IMR-90 (cell line): ENCODE data around the gene MYCBP2. TPM values are rescaled to one million over a fixed set of nuclear protein-coding genes. Genes with fewer than 3 reads are reported as not detected.
A peak's percentile ranks its signal among the peaks of the same experiment; 100 is the strongest.

Source experiments
- ATAC-seq: fragments of 200-7000 bp; cut with Tn5 transposase; 2 replicates; pipeline ENCODE4 v1.9.1; 2020; ENCODE audit warnings: low read depth, mild to moderate bottlenecking, moderate library complexity
- BruUV-seq: library from RNA; stranded (reverse); fragments of 400-500 nt; replicated peaks from 2 replicates; lab custom pipeline; 2021; lab: Mats Ljungman, UMichigan
- CTCF ChIA-PET: fragments of 300-600 bp; formaldehyde crosslinking; extraction: SDS; loops from one replicate; lab custom pipeline; 2021; ENCODE audit warnings: antibody characterized with exemption; lab: Yijun Ruan, JAX
- POLR2A ChIA-PET: fragments of 300-600 bp; sonication (Branson Sonifier 250); formaldehyde crosslinking; loops from one replicate; lab custom pipeline; 2022; ENCODE audit warnings: antibody characterized with exemption; ENCODE audit not compliant: unreplicated experiment; lab: Charles Lee
- DNase-seq: peaks from one replicate; pipeline ENCODE4 v3.0.0; 2013
- H2AFZ ChIP-seq: replicated peaks from 2 replicates; pipeline ENCODE3; 2013; ENCODE audit warnings: low read length, mild to moderate bottlenecking; ENCODE audit not compliant: poor library complexity
- H2AK5ac ChIP-seq: 2 replicates; pipeline ENCODE4 v1.6.1; 2013; ENCODE audit warnings: low read depth, low read length, inconsistent platforms
- H2AK9ac ChIP-seq: replicated peaks from 2 replicates; pipeline ENCODE3; 2013; ENCODE audit warnings: mild to moderate bottlenecking, low read depth, low read length, moderate library complexity; ENCODE audit not compliant: poor library complexity
- H2BK120ac ChIP-seq: 2 replicates; pipeline ENCODE4 v1.6.1; 2013; ENCODE audit warnings: low read depth, low read length, inconsistent platforms
- H2BK15ac ChIP-seq: 3 replicates; pipeline ENCODE4 v1.6.1; 2013; ENCODE audit warnings: low read depth, low read length, inconsistent platforms
- H2BK20ac ChIP-seq: 2 replicates; pipeline ENCODE4 v1.6.1; 2013; ENCODE audit warnings: low read depth, mild to moderate bottlenecking, inconsistent platforms, low read length, moderate library complexity
- H2BK5ac ChIP-seq: 2 replicates; pipeline ENCODE4 v1.6.1; 2013; ENCODE audit warnings: mild to moderate bottlenecking, low read depth, low read length, inconsistent platforms; ENCODE audit not compliant: poor library complexity, severe bottlenecking
- H3K14ac ChIP-seq: replicated peaks from 2 replicates; pipeline ENCODE4 v1.6.1; 2013; ENCODE audit warnings: low read depth, low read length, inconsistent platforms
- H3K18ac ChIP-seq: 2 replicates; pipeline ENCODE4 v1.6.1; 2013; ENCODE audit warnings: low read depth, low read length, control low read depth
- H3K23ac ChIP-seq: 2 replicates; pipeline ENCODE4 v1.6.1; 2013; ENCODE audit warnings: low read depth, low read length, inconsistent platforms
- H3K27ac ChIP-seq: 2 replicates; pipeline ENCODE4 v1.5.1; 2013; ENCODE audit warnings: mild to moderate bottlenecking, control low read depth, low read length; ENCODE audit not compliant: insufficient read depth
- H3K27me3 ChIP-seq: 2 replicates; pipeline ENCODE4 v1.6.1; 2013; ENCODE audit warnings: low read length; ENCODE audit not compliant: control insufficient read depth, insufficient read depth
- H3K36me3 ChIP-seq: 2 replicates; pipeline ENCODE4 v1.6.1; 2013; ENCODE audit warnings: low read length, mixed read lengths; ENCODE audit not compliant: control insufficient read depth, insufficient read depth
- H3K4ac ChIP-seq: 2 replicates; pipeline ENCODE4 v1.6.1; 2013; ENCODE audit warnings: low read depth, low read length, inconsistent platforms
- H3K4me1 ChIP-seq: 2 replicates; pipeline ENCODE4 v1.6.1; 2013; ENCODE audit warnings: low read length, mixed read lengths; ENCODE audit not compliant: control insufficient read depth, insufficient read depth
- H3K4me2 ChIP-seq: 2 replicates; pipeline ENCODE4 v1.6.1; 2013; ENCODE audit warnings: low read depth, mild to moderate bottlenecking, control low read depth, low read length, moderate library complexity
- H3K4me3 ChIP-seq: 2 replicates; pipeline ENCODE4 v1.5.1; 2013; ENCODE audit warnings: low read depth, mild to moderate bottlenecking, control low read depth, low read length, moderate library complexity; ENCODE audit not compliant: insufficient read depth
- H3K56ac ChIP-seq: 2 replicates; pipeline ENCODE4 v1.6.1; 2013; ENCODE audit warnings: low read length, inconsistent platforms; ENCODE audit not compliant: insufficient read depth; ENCODE audit errors: extremely low read depth
- H3K79me1 ChIP-seq, 2 experiments: 2 replicates each; pipeline ENCODE4 v1.6.1; 2013; ENCODE audit warnings: low read length in 2 of 2, inconsistent platforms in 1 of 2, low read depth in 1 of 2
- H3K9ac ChIP-seq: 2 replicates; pipeline ENCODE4 v1.6.1; 2013; ENCODE audit warnings: low read depth, low read length, control low read depth
- H3K9me1 ChIP-seq: 2 replicates; pipeline ENCODE4 v1.6.1; 2013; ENCODE audit warnings: low read length, inconsistent platforms; ENCODE audit not compliant: insufficient read depth
- H3K9me3 ChIP-seq: 2 replicates; pipeline ENCODE4 v1.6.1; 2013; ENCODE audit warnings: low read length; ENCODE audit not compliant: control insufficient read depth, insufficient read depth
- H4K20me1 ChIP-seq: 2 replicates; pipeline ENCODE4 v1.6.1; 2013; ENCODE audit warnings: low read length, inconsistent platforms; ENCODE audit not compliant: insufficient read depth
- H4K5ac ChIP-seq: 2 replicates; pipeline ENCODE4 v1.6.1; 2013; ENCODE audit warnings: mild to moderate bottlenecking, low read depth, low read length, control low read depth
- H4K8ac ChIP-seq, 2 experiments: 2 replicates each; pipeline ENCODE4 v1.6.1; 2013; ENCODE audit warnings: low read depth in 2 of 2, low read length in 2 of 2, control low read depth in 1 of 2, inconsistent platforms in 1 of 2
- H4K91ac ChIP-seq: 2 replicates; pipeline ENCODE4 v1.6.1; 2013; ENCODE audit warnings: low read depth, low read length, inconsistent platforms; ENCODE audit not compliant: insufficient read depth
- BHLHE40 ChIP-seq: fragments of 150-350 bp; IDR thresholded peaks from 2 replicates; pipeline ENCODE4 v1.6.1; 2016; ENCODE audit warnings: mild to moderate bottlenecking, low read depth, low read length
- CEBPB ChIP-seq: IDR thresholded peaks from 2 replicates; pipeline ENCODE4 v1.6.1; 2012; ENCODE audit warnings: low read depth, low read length, improper control_type of control experiment
- CHD1 ChIP-seq: IDR thresholded peaks from 2 replicates; pipeline ENCODE4 v1.6.1; 2012; ENCODE audit warnings: low read depth, low read length, improper control_type of control experiment
- CTCF ChIP-seq: conservative IDR thresholded peaks from 2 replicates; pipeline ENCODE4 v1.5.1; 2012; ENCODE audit warnings: mild to moderate bottlenecking, low read depth, low read length, improper control_type of control experiment
- ELK1 ChIP-seq: fragments of 150-350 bp; IDR thresholded peaks from 2 replicates; pipeline ENCODE4 v1.6.1; 2016; ENCODE audit warnings: low read depth, mild to moderate bottlenecking, low read length, moderate library complexity, borderline replicate concordance
- FOS ChIP-seq: fragments of 150-350 bp; IDR thresholded peaks from 2 replicates; pipeline ENCODE4 v1.6.1; 2016; ENCODE audit warnings: low read depth, low read length
- MAZ ChIP-seq: IDR thresholded peaks from 2 replicates; pipeline ENCODE4 v1.6.1; 2012; ENCODE audit warnings: low read depth, mild to moderate bottlenecking, low read length, improper control_type of control experiment, moderate library complexity, borderline replicate concordance
- MXI1 ChIP-seq: IDR thresholded peaks from 2 replicates; pipeline ENCODE4 v1.6.1; 2012; ENCODE audit warnings: low read depth, mild to moderate bottlenecking, low read length, moderate library complexity, borderline replicate concordance
- NFE2L2 ChIP-seq: fragments of 150-350 bp; IDR thresholded peaks from 2 replicates; pipeline ENCODE4 v1.6.1; 2016; ENCODE audit warnings: low read depth, mild to moderate bottlenecking, low read length
- POLR2A ChIP-seq: IDR thresholded peaks from 2 replicates; pipeline ENCODE4 v1.6.1; 2012; ENCODE audit warnings: mild to moderate bottlenecking, low read depth, low read length
- RCOR1 ChIP-seq: IDR thresholded peaks from 2 replicates; pipeline ENCODE4 v1.6.1; 2012; ENCODE audit warnings: mild to moderate bottlenecking, low read length, improper control_type of control experiment; ENCODE audit not compliant: insufficient replicate concordance
- RFX5 ChIP-seq: IDR thresholded peaks from 2 replicates; pipeline ENCODE4 v1.8.0; 2012; ENCODE audit warnings: low read depth, mild to moderate bottlenecking, low read length, moderate library complexity
- SMC3 ChIP-seq: fragments of 150-350 bp; IDR thresholded peaks from 2 replicates; pipeline ENCODE4 v1.6.1; 2016; ENCODE audit warnings: low read depth, mild to moderate bottlenecking, antibody characterized with exemption, low read length, moderate library complexity
- USF2 ChIP-seq: fragments of 150-350 bp; IDR thresholded peaks from 2 replicates; pipeline ENCODE4 v1.6.1; 2017; ENCODE audit warnings: mild to moderate bottlenecking, antibody characterized with exemption, low read length, low read depth
- WGBS, 2 experiments: methylation state at CpG; one replicate each; pipeline versions ENCODE4 v1.1.5 to v1.1.7; 2013; ENCODE audit warnings: missing lambda C conversion rate in 2 of 2; ENCODE audit not compliant: insufficient read length in 1 of 2; ENCODE audit errors: extremely low coverage in 2 of 2; 5-methylcytosine and 5-hydroxymethylcytosine counted together
- dilution Hi-C: fragments of 300-500 bp; cut with HindIII; formaldehyde crosslinking; loops from one replicate; pipeline ENCODE4 v1.14.3; 2018; ENCODE audit warnings: low sequenced_read_pairs; ENCODE audit not compliant: unreplicated experiment
- in situ Hi-C: fragments of 300-500 bp; cut with MboI; formaldehyde crosslinking; loops from 3 replicates; pipeline ENCODE4 v1.14.3; 2019; ENCODE audit warnings: low sequenced_read_pairs, inconsistent platforms, mixed read lengths
- intact Hi-C: fragments of 100-400 bp; cut with micrococcal nuclease; formaldehyde crosslinking; loops from 2 replicates; pipeline ENCODE4 v1.10.0; 2022
- polyA plus RNA-seq, 3 experiments: library from polyadenylated mRNA; depleted of rRNA; stranded (reverse); fragments of >200 nt; gene quantifications; 2 replicates each; pipeline ENCODE4 v1.2.3, GENCODE V29; 2012; ENCODE audit warnings: low replicate concordance in 1 of 3
- total RNA-seq: library from RNA; depleted of rRNA; stranded (reverse); fragments of >200 nt; gene quantifications from 2 replicates; pipeline ENCODE4 v1.2.3, GENCODE V29; 2012

Gene MYCBP2
- total and polyA plus RNA-seq, 2 of the 4 experiments (the other 2 are of a cell fraction) = 20.1 to 43.2 TPM

GRCh38 chr13:77026255-77026860 lies 300.5 kb downstream of the MYCBP2 start:
- Histone ChIP-seq H4K20me1 (peaks cover 40% of the 10 kb centered on the region), H3K9me3 (no peaks in the 10 kb centered on the region), H3K36me3 (0 out of 2 replicates have a peak, but pooled peaks cover 1% of the 10 kb centered on the region), H2AFZ (peak overlapping the region; percentile 97), H2AK5ac (peak overlapping the region; percentile 36; the same call in 1 of the 2 replicates), H3K27me3 (no peaks in the 10 kb centered on the region), H3K4me1 (peaks cover 15% of the 10 kb centered on the region), H3K4me3 (peak overlapping the region; percentile 93), H2BK15ac (no peak overlapping the region), H4K5ac (no peak overlapping the region), H2BK20ac (no peak overlapping the region), H2AK9ac (peak overlapping the region; percentile 98), H3K9me1 (peaks cover 12% of the 10 kb centered on the region), H3K27ac (peak overlapping the region; percentile 94), H3K23ac (peak overlapping the region; percentile 58), H4K91ac (no peak overlapping the region), H3K79me1 (peaks cover 9 to 37% of the 10 kb centered on the region in 2 experiments), H3K9ac (peak overlapping the region; percentile 86), H3K4ac (peak overlapping the region; percentile 83; the same call in 1 of the 2 replicates), H3K4me2 (peak overlapping the region; percentile 99), H2BK120ac (no peak overlapping the region), H3K18ac (0 out of 2 replicates have a peak overlapping the region, but pooled peaks have one; percentile 30), H4K8ac (no peak overlapping the region; a peak in 1 of 4 replicates), H2BK5ac (peak overlapping the region; percentile 93), H3K14ac (no peak overlapping the region; the same call in 1 of the 2 replicates), H3K56ac (peak overlapping the region; percentile 71; the same call in 1 of the 2 replicates)
- peak; percentile 37 for DNase-seq
- 1% methylated on average over 11 of the region's 62 CpGs; no CpG with 5 or more reads in 1 of the 2 experiments for WGBS, 2 experiments
- in situ Hi-C loops (no loop called here), dilution Hi-C loops (no loop called here), intact Hi-C loops (loop anchor here (2.0 kb wide), 1 partner anchor 300 kb away; the partner anchor contains the start of gene MYCBP2)
- ChIA-PET POLR2A (no interaction called here), CTCF (interaction anchor here (0.6 to 1.5 kb wide), 2 partner anchors 13 to 29 kb away, joined by 3 read pairs; no protein-coding TSS in a partner anchor)
- BruUV-seq = no TSS peak
- peak; percentile 67 for ATAC-seq
- TF ChIP-seq CEBPB (peak; percentile 55), RCOR1 (no peak), NFE2L2 (no peak), RFX5 (no peak), MXI1 (peak; percentile 84; the same call in 1 of the 2 replicates), MAZ (0 out of 2 replicates have a peak, but pooled peaks have one; percentile 12), BHLHE40 (peak; percentile 37; the same call in 1 of the 2 replicates), SMC3 (no peak), FOS (no peak), USF2 (no peak), POLR2A (no peak), CHD1 (no peak), CTCF (no peak), ELK1 (no peak)
